NCI-H510A treated with DMSO at 0.1 percent for 48 hours (cell line): ENCODE data around the gene RNU5D-1.
A peak's percentile ranks its signal among the peaks of the same experiment; 100 is the strongest.
"Not testable (repeated sequence)": the region's sequence is repeated elsewhere in the genome, so short reads cannot be mapped to it uniquely, and the experiment has no call there.

Source experiments
- DNase-seq: peaks from one replicate; lab custom pipeline; 2025; lab: John Stamatoyannopoulos, UW

Gene RNU5D-1

DNA sequence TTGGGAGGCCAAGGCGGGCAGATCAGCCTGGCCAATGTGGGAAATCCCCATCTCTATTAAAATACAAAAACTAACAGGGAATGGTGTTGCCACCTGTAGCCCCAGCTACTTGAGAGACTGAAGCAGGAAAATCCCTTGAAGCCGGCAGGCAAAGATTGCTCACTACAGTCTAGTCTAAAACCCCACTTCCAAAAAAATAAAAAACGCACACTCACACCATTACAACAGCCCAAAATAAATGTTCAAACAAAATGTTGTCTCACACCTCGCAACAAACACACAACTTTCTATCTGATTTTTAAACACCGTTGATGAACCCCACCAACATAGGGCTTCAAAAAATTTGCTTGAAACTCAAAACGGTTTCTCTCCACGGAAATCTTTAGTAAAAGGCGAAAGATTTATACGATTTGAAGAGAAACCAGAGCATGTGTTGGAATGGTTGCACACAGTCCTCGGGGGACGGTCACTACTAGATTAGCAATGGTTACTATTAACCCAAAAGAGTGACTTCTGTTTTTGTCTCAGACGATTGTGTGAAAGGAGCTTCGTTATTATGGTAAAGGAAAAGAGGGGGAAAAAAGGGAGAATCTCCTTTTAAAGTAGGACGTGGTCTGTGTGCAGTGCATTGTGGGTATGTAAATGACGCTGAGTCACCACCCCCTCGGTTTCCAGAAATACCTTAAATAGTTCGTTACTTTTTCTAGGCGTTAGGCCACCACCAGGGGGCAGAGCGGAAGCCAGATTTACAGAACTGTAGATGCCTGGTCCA is at the start of gene RNU5D-1:
Gene RNU5D-1 (minus strand): TSS at position 430 of the 772 bp plus-strand sequence.
- DNase-seq: peak; percentile 98

DNA sequence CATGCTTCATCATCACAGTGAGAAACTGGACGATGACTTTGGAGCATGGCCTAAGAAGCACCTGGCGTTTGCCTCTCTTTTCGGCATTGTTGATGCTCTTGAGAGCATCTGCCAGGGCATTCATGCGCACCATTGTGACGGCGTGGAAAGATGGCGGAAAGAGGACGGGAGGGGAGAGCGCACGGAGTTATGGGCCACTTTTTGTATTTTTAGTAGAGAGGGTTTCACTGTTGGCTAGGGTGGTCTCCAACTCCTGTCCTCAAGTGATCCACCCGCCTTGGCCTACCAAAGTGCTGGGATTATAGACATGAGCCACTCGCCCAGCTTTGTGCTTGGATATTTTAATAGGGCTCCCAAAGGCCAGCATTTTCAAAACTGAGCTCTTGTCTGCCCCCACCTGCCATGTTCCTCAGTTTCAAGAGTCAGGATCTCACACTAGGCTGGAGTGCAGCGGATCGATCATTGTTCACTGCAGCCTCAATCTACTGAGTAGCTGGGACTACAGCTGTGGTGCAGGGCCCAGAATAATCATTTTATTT is 49.7 kb upstream of the RNU5D-1 start:
- no peak for DNase-seq

DNA sequence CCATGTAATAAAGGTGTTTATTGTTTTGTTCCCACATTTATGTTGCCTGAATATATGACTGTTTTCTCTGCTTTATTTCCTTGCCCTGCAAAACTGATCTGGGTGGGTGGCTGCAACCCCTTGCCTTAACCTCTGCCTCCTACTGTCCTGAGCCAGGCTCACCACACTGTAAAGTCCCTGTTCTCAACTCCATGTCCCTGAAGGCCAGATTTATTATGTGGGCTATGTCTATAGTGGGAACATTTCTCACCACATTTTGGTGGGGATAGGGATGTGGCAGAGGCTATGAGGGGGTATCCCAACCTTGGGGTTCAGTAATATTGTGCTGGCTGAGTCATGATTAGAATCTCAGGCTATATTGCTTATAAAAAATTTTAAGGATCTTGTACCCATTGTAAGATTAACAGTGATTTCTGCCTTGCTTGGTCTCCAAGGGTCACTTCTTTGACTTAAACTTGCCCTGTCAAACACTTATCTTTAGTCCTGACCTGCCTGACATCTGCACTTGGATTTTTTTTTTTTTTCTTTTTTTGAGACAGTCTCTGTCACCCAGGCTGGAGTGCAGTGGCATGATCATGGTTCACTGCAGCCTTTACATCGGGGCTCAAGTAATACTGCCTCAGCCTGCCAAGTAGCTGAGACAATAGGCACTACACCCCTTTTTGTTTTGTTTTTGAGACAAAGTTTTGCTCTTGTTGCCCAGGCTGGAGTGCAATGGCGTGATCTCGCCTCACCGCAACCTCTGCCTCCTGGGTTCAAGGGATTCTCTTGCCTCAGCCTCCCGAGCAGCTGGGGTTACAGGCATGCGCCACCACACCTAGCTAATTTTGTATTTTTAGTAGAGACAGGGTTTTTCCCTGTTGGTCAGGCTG is 48.0 kb upstream of the RNU5D-1 start:
- DNase-seq: no peak

DNA sequence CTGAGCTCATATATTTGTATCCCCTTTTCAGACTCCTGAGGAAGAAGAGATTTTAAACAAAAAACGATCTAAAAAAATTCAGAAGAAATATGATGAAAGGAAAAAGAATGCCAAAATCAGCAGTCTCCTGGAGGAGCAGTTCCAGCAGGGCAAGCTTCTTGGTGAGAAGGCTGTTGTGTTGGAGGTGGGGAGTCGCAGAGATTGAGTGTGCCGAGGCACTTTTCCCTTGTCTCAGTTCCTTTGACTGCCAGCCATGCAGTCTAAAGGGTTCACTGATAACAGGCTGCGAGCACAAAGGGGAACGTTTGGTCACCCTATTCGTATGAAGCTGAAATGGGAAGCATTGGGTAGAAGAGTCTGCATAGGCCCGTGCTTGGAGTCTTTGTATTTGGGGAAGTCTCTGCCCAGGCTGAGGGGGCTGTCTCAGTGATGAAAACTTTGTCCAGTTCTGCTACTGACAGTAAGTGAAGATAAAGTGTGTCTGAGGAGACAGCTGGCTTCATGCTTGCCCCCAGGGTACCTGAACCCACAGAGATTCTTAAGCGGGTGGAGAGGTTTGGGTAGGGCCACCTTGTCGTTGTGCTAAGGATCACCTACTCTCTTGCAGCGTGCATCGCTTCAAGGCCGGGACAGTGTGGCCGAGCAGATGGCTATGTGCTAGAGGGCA is 47.1 kb upstream of the RNU5D-1 start:
- no peak for DNase-seq

DNA sequence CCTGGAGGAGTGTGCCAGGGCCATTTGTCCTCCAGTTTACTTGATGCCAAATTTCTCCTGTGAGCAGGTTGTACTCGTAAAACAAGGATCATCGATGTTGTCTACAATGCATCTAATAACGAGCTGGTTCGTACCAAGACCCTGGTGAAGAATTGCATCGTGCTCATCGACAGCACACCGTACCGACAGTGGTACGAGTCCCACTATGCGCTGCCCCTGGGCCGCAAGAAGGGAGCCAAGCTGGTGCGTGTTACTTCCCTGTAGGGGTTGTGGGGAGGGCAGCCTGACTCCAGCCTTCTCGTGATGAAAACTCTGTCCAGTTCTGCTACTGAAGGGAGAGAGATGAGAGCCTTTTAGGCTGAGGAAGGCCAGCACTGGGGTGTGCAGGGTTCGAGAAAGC is 46.6 kb upstream of the RNU5D-1 start:
- no peak for DNase-seq

DNA sequence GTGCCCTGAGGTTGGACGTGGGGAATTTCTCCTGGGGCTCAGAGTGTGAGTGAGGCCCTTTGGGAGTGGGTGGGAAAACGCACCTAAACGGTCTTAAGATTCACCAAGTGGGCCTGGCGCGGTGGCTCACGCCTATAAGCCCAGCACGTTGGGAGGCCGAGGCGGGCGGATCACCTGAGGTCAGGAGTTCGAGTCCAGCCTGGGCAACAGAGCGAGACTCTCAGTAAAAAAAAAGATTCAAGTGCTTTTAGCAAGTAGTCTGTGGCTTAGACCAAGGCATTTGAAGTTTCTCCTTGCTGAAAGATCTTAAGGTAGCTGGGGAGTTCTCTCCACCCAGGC is 45.7 kb upstream of the RNU5D-1 start:
- no peak for DNase-seq

DNA sequence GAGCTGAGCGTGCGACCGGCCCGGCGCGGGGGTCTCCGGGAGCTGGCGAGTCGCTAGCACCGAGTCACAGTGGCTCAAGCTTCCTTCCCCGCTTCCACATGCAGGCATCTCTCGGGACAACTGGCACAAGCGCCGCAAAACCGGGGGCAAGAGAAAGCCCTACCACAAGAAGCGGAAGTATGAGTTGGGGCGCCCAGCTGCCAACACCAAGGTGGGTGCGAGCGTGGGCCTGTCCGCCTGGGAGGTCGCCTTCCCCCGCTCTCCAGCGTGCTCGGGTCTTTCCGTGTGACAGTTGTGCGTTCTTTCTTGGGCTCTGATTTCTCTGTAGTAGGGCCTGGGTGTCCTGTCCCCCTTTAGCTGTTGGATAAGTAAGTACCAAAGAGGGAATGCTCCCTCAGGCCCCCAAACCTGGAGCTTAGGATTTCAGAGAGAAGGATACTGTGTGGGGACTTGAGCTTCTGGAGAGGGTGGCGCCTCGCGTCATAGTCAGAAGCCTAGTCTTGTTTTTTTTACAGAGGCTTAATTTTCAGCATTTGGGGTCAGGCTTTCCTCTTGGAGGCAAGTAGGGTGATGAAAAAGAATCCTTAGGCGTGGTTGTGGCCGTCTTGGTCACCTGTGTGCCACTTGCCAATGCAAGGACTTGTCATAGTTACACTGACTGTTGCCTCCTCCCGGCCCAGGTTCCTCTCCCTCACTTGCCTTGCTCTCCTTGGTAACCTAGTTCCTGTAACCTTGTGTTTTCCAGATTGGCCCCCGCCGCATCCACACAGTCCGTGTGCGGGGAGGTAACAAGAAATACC is 45.2 kb upstream of the RNU5D-1 start:
- DNase-seq: no peak

DNA sequence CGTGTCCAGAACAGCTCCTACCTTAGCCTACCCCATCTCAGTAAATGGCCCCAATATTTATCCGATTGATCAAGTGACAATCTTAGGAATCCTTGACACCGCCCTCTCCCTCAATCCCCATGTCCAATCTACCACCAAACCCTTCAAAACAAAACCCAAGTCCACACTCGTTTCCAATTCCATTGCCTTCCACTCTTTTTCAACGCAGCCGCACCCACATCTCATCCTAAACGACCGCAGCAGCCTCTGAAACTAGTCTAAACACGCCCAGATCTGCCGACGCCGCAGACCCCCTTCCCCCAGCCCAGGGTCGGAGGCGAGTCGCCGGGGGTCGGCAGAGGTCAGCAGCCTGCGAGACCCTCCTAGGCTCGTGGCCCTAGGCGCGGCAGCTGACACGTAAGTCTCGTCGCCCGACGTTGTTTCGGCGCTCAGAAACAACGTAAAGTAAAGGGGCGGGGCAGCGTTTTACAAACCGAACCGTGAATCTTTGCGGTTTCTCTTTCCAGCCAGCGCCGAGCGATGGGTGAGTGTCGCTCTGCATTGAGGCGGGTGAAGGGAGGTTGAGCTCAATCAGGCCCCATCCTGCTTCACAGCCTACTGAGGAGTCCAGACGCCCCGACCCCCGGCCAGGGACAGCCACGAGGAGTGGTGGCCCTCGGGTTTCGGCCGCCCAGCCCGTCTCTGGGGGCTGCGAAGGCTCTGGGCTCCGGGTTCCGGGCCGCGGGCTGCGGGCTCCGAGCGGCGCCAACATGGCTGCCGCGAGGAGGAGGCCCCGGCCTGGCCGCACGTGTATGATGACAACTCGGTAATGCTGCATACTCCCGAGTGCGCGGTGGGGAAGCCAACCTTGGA is 44.3 kb upstream of the RNU5D-1 start, which contains the start of gene RPS8:
Gene RPS8 (plus strand): TSS at position 463 of the 852 bp plus-strand sequence. CDS start 57 bp downstream, at position 520.
- peak; percentile 93 for DNase-seq

DNA sequence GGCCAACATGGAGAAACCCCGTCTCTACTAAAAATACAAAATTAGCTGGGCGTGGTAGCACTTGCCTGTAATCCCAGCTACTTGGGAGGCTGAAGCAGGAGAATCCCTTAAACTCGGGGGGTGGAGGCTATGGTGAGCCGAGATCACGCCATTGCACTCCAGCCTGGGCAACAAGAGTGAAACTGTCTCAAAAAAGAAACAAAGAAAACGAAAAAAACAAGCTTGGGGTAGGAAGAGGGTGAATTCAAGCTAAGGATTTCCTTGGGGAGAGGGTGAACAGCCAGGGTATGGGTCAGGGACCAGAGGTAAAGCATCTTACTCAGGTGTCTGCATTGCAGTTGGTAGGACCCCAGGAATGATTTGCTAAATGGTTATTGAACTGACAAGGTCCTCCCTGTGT is 35.5 kb upstream of the RNU5D-1 start:
- not testable (repeated sequence) for DNase-seq

DNA sequence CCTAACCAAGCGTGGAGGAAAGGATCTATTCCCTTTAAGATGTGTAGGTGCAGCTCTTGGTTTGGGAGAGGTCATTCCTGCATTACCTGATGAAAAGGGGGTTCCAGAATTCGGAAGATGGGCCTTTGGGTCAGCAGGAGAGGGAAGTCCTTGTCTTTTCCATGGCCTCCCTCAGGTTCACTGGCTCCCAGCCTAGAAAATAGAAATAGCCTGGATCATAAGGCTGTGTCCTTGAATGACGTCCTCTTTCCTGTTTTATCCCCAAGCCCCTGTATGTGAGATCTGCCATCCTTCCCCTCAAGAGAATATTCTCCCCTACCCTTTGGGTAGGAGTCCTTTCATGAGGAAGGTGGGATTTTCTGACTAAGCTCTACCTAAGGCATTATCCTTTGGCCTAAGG is 29.9 kb upstream of the RNU5D-1 start:
- no peak for DNase-seq

DNA sequence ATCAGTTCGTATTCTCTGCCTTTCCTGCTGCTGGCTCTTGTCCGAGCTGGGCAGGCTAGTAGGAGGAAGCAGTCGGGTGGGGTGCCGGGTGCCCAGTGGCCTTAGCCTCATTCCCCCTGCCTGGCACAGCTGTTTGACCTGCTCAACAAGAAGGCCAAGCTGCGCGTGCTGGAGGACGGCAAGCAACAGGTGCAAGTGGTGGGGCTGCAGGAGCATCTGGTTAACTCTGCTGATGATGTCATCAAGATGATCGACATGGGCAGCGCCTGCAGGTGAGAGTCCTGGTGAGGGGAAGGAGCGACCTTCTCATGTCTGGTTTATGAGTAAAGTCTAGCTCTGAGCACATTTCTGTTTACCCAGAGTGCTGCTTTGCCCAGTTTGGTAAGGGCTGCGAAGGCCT is 28.1 kb upstream of the RNU5D-1 start:
- DNase-seq: no peak

DNA sequence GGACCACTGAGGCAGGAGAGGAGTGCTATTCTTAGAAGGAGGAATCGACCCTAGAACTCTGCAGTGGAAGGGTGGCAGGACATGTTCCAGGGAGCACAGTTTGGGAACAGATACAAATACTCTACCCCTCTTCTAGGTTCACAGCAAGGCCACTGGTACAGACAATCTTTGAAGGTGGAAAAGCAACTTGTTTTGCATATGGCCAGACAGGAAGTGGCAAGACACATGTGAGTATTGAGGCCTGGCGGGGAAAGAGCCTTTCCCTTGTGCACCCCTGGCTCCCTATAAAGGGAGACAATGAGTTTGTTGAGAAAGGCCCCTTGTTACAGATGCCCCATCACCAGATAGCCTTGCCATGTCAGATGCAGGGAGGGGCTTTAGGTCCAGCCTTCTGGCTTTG is 26.4 kb upstream of the RNU5D-1 start:
- no peak for DNase-seq

DNA sequence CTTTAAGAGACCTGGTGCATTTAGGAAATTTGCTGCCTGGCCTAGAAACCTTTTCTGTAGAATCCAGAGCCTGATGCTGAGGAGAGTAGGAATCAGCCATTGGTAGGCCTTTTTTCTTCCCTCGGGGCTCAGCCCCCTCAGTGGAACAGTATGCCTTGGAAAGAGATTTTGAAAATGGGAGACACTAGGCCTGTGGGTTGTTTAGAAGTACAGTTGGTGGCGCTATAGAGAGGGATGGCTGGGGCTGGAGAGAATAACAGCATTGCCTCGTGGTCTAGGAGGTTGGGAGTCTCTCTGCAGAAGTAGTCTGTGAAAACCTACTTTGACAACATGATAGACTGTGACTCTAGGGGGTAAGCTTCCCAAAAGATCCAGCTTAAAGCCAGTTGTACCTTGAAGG is 16.9 kb upstream of the RNU5D-1 start:
- DNase-seq: no peak

DNA sequence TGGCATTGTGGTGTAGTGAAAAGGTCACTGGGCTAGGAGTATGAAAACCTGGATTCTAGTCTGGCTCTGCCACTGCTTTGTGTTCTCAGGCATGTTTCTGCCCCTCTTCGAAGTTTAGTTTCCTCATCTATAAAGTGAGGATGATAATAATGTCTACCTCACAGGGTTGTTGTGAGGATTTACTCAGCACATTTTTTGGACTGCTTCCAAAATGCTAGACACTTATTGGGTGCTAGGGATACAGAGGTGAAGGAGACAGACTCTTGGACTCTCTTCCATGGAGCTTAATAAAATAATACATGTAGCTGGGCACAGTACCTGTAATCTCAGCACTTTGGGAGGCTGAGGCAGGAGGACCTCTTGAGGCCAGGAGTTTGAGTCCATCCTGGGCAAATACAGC is 12.2 kb upstream of the RNU5D-1 start:
- no peak for DNase-seq

DNA sequence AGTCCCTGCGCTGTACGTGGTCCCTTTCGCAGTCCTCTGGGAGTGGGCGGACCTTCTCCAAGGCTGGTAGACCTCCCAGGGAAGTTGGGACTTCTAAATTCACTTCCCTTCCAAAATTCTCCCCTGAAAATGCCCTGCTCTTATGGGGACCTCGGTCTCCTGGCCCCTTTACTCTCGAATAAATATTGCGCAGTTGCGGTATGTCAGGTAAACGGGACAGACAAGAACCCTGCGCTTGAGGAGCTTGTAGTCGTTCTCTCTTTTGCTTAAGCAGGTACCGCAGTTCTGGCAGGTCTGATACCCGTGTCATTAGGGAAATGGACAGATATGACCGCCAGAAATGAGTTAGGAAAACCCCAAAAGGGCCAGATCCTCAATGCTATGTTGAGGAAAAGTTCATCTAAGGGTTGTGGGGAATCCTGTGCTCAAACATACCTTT is 9.2 kb upstream of the RNU5D-1 start:
- DNase-seq: no peak

DNA sequence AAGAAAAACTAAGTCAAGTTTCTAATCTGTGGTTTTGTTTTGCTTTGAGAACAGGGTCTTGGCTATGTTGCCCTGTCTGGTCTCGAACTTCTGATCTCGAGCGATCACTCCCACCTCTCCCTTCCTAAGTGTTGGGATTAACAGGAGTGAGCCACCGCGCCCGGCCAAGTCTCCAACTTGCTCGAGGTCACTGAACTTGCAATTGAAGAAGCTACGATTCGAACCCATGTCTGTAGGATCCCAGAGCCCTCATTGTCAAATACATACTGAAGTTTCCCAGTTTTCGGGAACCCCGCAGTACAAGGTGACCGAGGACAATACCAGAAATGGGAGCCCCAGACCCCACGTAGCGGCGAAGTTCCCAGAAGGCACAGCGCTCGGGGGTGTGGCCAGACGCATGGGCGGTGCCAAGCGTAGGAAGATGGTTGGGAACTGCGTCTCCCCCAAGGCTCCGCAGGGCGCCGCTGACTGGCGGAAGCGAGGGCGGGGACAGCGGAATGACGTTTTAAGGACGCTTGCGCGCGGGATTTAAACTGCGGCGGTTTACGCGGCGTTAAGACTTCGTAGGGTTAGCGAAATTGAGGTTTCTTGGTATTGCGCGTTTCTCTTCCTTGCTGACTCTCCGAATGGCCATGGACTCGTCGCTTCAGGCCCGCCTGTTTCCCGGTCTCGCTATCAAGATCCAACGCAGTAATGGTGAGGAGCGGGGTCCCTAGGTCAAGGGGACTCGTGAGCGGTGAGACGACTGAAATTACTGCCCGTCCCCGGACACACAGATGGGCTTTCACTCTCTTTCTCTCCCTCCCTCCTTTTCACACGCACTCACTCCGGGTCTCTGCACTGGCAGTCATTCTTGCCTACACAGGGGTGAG is 8.6 kb upstream of the RNU5D-1 start, which contains the start of gene KIF2C:
Gene KIF2C (plus strand): TSS at position 531 of the 872 bp plus-strand sequence. CDS start 96 bp downstream, at position 627.
- DNase-seq: peak; percentile 97

DNA sequence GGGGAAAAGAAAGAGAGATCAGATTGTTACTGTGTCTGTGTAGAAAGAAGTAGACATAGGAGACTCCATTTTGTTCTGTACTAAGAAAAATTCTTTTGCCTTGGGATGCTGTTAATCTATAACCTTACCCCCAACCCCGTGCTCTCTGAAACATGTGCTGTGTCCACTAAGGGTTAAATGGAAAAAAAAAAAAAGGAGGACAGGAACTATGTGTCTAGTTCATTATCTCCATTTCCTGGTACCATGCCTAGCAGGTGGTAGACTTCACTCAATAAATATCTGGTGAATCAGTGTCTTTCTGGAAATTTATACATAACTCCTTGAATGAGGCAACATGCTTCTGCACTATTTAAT is 8.0 kb upstream of the RNU5D-1 start:
- DNase-seq: not testable (repeated sequence)

DNA sequence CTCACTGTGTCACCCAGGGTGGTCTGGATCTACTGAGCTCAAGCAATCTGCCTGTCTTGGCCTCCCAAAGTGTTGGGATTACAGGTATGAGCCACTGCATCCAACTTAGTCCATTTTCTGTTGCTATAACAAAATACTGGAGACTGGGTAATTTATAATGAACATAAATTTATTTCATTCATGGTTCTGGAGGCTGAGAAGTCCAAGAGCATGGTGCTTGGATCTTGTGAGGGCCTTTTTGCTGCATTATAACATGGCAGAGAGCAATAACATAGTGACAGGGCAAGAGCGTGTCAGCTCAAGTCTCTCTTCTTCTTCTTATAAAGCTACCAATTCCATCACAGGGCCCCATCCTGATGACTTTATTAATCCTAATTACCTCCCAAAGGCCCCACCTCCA is 5.0 kb upstream of the RNU5D-1 start:
- DNase-seq: no peak

DNA sequence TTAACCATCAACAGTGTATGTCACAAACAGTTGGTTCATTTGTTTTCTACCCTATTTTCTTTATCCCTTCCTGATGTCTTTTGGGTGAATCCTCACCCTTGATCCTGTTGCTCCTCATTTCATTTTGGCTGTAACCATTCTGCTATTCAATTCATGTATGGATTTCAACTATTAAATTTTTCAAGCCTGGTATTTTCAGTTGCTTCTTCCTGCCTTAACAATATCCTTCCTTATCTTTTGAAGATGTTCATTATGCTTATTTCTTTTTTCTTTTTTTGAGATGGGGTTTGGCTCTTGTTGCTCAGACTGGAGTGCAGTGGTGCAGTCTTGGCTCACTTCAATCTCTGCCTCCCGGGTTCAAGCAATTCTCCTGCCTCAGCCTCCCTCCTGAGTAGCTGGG is 2.8 kb upstream of the RNU5D-1 start:
- DNase-seq: no peak

DNA sequence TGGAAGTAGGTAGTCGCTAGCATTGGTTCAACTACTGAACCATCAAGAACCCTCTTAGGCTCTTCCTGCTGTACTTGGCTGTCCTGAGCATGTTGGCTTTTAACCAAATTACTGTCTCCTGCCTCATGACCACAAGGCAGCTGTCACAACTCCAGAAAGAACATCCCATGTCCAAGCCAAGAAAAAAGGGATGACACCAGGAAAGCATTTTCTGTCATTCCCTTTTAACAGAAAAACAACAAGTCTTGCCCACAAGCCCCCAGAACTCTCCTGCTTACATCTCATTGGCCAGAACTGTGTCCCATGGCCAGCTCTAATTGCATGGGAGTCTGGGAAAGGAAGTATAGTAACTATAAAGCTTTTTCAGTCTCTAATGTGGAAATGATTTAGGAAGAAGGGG is 2.4 kb upstream of the RNU5D-1 start:
- DNase-seq: no peak
